ENCODE measurements around the gene BRSK2.

The BRSK2 gene

GRCh38 chr11:1433977-1434640, 44.4 kb downstream of the BRSK2 start:
- no peak for TF ChIP-seq CTCF (IDR thresholded peaks at IDR 0.05)

- no peak for TF ChIP-seq CTCF (IDR thresholded peaks at IDR 0.05)
Observed at GRCh38 chr11:1435820-1436467, 46.2 kb downstream of the BRSK2 start.

GRCh38 chr11:1436468-1437039, 46.8 kb downstream of the BRSK2 start:
- no peak for TF ChIP-seq CTCF (IDR thresholded peaks at IDR 0.05)

- no peak for TF ChIP-seq CTCF (IDR thresholded peaks at IDR 0.05)
Observed at GRCh38 chr11:1437500-1437899, 47.8 kb downstream of the BRSK2 start.

GRCh38 chr11:1438261-1438966, 48.7 kb downstream of the BRSK2 start:
- TF ChIP-seq CTCF (IDR thresholded peaks at IDR 0.05): no peak

GRCh38 chr11:1438967-1439330, 49.2 kb downstream of the BRSK2 start:
- no peak for TF ChIP-seq CTCF (IDR thresholded peaks at IDR 0.05)

GRCh38 chr11:1439341-1439740, 49.6 kb downstream of the BRSK2 start:
- no peak for TF ChIP-seq CTCF (IDR thresholded peaks at IDR 0.05)
